H9 (cell line): ENCODE results near the gene CERS5. TPM values are rescaled to one million over a fixed set of nuclear protein-coding genes. Genes with fewer than 3 reads are reported as not detected.

ENCODE experiments used
- DNase-seq: peaks from one replicate; pipeline ENCODE4 v3.0.0-alpha.2; 2017
- H2AFZ ChIP-seq: one replicate; pipeline ENCODE4 v1.6.1; 2013; ENCODE audit warnings: mild to moderate bottlenecking, low read length, control low read depth, moderate library complexity
- H2AK5ac ChIP-seq: 2 replicates; pipeline ENCODE4 v1.6.1; 2013; ENCODE audit warnings: low read length, control low read depth, mixed read lengths; ENCODE audit not compliant: insufficient read length
- H2BK120ac ChIP-seq: one replicate; pipeline ENCODE4 v1.6.1; 2013; ENCODE audit warnings: low read depth, mild to moderate bottlenecking, low read length, control low read depth, inconsistent platforms; ENCODE audit not compliant: poor library complexity, severe bottlenecking
- H2BK12ac ChIP-seq: 2 replicates; pipeline ENCODE4 v1.6.1; 2013; ENCODE audit warnings: low read length, control low read depth, mixed read lengths, low read depth; ENCODE audit not compliant: insufficient read length
- H2BK15ac ChIP-seq: 2 replicates; pipeline ENCODE4 v1.6.1; 2013; ENCODE audit warnings: low read depth, low read length, control low read depth
- H2BK20ac ChIP-seq: one replicate; pipeline ENCODE4 v1.6.1; 2013; ENCODE audit warnings: low read depth, mild to moderate bottlenecking, low read length, control low read depth, inconsistent platforms; ENCODE audit not compliant: poor library complexity, severe bottlenecking
- H2BK5ac ChIP-seq: 2 replicates; pipeline ENCODE4 v1.6.1; 2013; ENCODE audit warnings: low read length, control low read depth, mixed read lengths; ENCODE audit not compliant: insufficient read length
- H3K14ac ChIP-seq: 2 replicates; pipeline ENCODE4 v1.6.1; 2013; ENCODE audit warnings: low read length, control low read depth; ENCODE audit not compliant: insufficient read depth
- H3K18ac ChIP-seq: 2 replicates; pipeline ENCODE4 v1.6.1; 2013; ENCODE audit warnings: low read depth, mild to moderate bottlenecking, mixed read lengths, low read length, control low read depth; ENCODE audit not compliant: insufficient read length
- H3K23ac ChIP-seq: 2 replicates; pipeline ENCODE4 v1.6.1; 2013; ENCODE audit warnings: low read length, control low read depth, mixed read lengths, low read depth; ENCODE audit not compliant: insufficient read length
- H3K23me2 ChIP-seq: 2 replicates; pipeline ENCODE4 v1.6.1; 2013; ENCODE audit warnings: low read depth, mild to moderate bottlenecking, mixed read lengths, low read length, control low read depth; ENCODE audit not compliant: insufficient read length, poor library complexity, severe bottlenecking
- H3K27ac ChIP-seq: 2 replicates; pipeline ENCODE4 v1.5.1; 2013; ENCODE audit warnings: low read length, control low read depth, mixed read lengths, low read depth; ENCODE audit not compliant: insufficient read length
- H3K27me3 ChIP-seq: 2 replicates; pipeline ENCODE4 v1.6.1; 2013; ENCODE audit warnings: low read length, control low read depth, inconsistent platforms; ENCODE audit not compliant: insufficient read depth
- H3K4ac ChIP-seq: 2 replicates; pipeline ENCODE4 v1.6.1; 2013; ENCODE audit warnings: low read depth, mild to moderate bottlenecking, control low read depth, inconsistent platforms, low read length, moderate library complexity
- H3K4me1 ChIP-seq: 2 replicates; pipeline ENCODE4 v1.6.1; 2013; ENCODE audit warnings: low read length, control low read depth, inconsistent platforms; ENCODE audit not compliant: insufficient read depth
- H3K4me2 ChIP-seq: 2 replicates; pipeline ENCODE4 v1.6.1; 2013; ENCODE audit warnings: low read length, control low read depth, mixed read lengths; ENCODE audit not compliant: insufficient read length, insufficient read depth
- H3K56ac ChIP-seq: 2 replicates; pipeline ENCODE4 v1.6.1; 2013; ENCODE audit warnings: low read depth, mild to moderate bottlenecking, mixed read lengths, low read length, control low read depth; ENCODE audit not compliant: insufficient read length
- H3K79me1 ChIP-seq: 2 replicates; pipeline ENCODE4 v1.6.1; 2013; ENCODE audit warnings: low read depth, mild to moderate bottlenecking, moderate library complexity, low read length, control low read depth, inconsistent platforms; ENCODE audit not compliant: insufficient read depth, poor library complexity, severe bottlenecking
- H3K79me2 ChIP-seq: 2 replicates; pipeline ENCODE4 v1.6.1; 2013; ENCODE audit warnings: low read length, control low read depth, inconsistent platforms; ENCODE audit not compliant: insufficient read depth
- H3K9ac ChIP-seq: 2 replicates; pipeline ENCODE4 v1.6.1; 2013; ENCODE audit warnings: low read length, control low read depth, mixed read lengths; ENCODE audit not compliant: insufficient read length; ENCODE audit errors: extremely low read depth
- H3K9me3 ChIP-seq: one replicate; pipeline ENCODE4 v1.6.1; 2013; ENCODE audit warnings: low read depth, low read length, inconsistent platforms; ENCODE audit not compliant: control insufficient read depth
- H3T11ph ChIP-seq: one replicate; pipeline ENCODE4 v1.6.1; 2013; ENCODE audit warnings: mild to moderate bottlenecking, low read length, control low read depth, inconsistent platforms
- H4K20me1 ChIP-seq: one replicate; pipeline ENCODE4 v1.6.1; 2013; ENCODE audit not compliant: control insufficient read depth, insufficient read length, insufficient read depth
- H4K5ac ChIP-seq: 2 replicates; pipeline ENCODE4 v1.6.1; 2013; ENCODE audit warnings: low read depth, mild to moderate bottlenecking, mixed read lengths, low read length, control low read depth; ENCODE audit not compliant: insufficient read length
- H4K8ac ChIP-seq: replicated peaks from 2 replicates; pipeline ENCODE4 v1.6.1; 2013; ENCODE audit warnings: low read length, control low read depth, mixed read lengths, low read depth; ENCODE audit not compliant: insufficient read length
- H4K91ac ChIP-seq: 2 replicates; pipeline ENCODE4 v1.6.1; 2013; ENCODE audit warnings: low read depth, mild to moderate bottlenecking, moderate library complexity, mixed read lengths, low read length, control low read depth; ENCODE audit not compliant: insufficient read length
- H3K27ac Mint-ChIP-seq, 3 experiments: 2 replicates in 2 of 3; 3 replicates in 1 of 3; pipeline ENCODE4 v1.8.0; 2020 to 2021; ENCODE audit warnings: mixed read lengths in 3 of 3, mild to moderate bottlenecking in 1 of 3, moderate library complexity in 1 of 3
- H3K27me3 Mint-ChIP-seq: 2 replicates; pipeline ENCODE4 v1.8.0; 2021; ENCODE audit warnings: low read depth, mild to moderate bottlenecking, moderate library complexity, mixed read lengths
- H3K36me3 Mint-ChIP-seq, 3 experiments: 2 replicates in 2 of 3; 3 replicates in 1 of 3; pipeline ENCODE4 v1.8.0; 2020 to 2021; ENCODE audit warnings: low read depth in 3 of 3, mixed read lengths in 3 of 3; ENCODE audit not compliant: insufficient read depth in 1 of 3
- H3K4me1 Mint-ChIP-seq, 2 experiments: 2 replicates each; pipeline ENCODE4 v1.8.0; 2020; ENCODE audit warnings: mixed read lengths in 2 of 2
- H3K4me3 Mint-ChIP-seq, 2 experiments: 2 replicates in 1 of 2; 3 replicates in 1 of 2; pipeline ENCODE4 v1.8.0; 2020 to 2021; ENCODE audit warnings: mild to moderate bottlenecking in 2 of 2, mixed read lengths in 2 of 2, moderate library complexity in 1 of 2
- H3K9me3 Mint-ChIP-seq, 2 experiments: 2 replicates in 1 of 2; 3 replicates in 1 of 2; pipeline ENCODE4 v1.8.0; 2020; ENCODE audit warnings: mild to moderate bottlenecking in 2 of 2, mixed read lengths in 2 of 2, moderate library complexity in 1 of 2
- CTCF ChIP-seq: fragments of 200-600 bp; sonication (generic); conservative IDR thresholded peaks from 3 replicates; pipeline ENCODE4 v1.8.0; 2021; ENCODE audit warnings: antibody characterized with exemption, mild to moderate bottlenecking
- WGBS: extraction: QIAGEN DNeasy Blood & Tissue Kit; methylation state at CpG from one replicate; pipeline ENCODE4 v1.1.7; 2013; ENCODE audit warnings: missing lambda C conversion rate, low lambda C conversion rate, mixed read lengths; ENCODE audit not compliant: insufficient read length; ENCODE audit errors: extremely low coverage; 5-methylcytosine and 5-hydroxymethylcytosine counted together
- total RNA-seq: library from RNA; stranded (reverse); gene quantifications from 2 replicates; pipeline ENCODE4 v1.2.1, GENCODE V29; 2021

The CERS5 gene
- total RNA-seq, 1 experiment from 2014 or later: 68.8 TPM

DNA sequence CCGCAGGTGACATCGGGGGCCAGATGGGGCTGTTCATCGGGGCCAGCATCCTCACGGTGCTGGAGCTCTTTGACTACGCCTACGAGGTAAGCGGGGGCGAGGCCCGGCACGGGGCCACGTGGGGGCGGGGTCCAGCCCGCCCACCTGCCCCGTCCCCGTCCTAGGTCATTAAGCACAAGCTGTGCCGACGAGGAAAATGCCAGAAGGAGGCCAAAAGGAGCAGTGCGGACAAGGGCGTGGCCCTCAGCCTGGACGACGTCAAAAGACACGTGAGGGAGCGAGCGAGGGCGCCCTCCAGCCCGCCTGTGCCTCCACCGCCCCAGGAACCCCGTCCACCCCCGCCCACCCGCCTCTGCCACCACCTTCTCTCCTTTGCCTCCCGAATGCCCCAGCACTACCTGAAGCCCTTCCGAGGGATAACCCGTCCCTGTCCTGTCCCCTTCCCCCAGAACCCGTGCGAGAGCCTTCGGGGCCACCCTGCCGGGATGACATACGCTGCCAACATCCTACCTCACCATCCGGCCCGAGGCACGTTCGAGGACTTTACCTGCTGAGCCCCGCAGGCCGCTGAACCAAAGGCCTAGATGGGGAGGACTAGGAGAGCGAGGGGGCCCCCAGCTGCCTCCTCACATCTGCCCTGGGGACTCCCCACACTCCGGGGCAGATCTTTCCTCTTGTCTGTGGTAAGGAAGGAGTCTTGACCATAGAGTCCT, 85.9 kb downstream of the CERS5 start:
- Mint-ChIP-seq H3K4me1 (peaks cover 11 to 21% of the 10 kb centered on the region in 2 experiments), H3K27me3 (peaks cover 20% of the 10 kb centered on the region), H3K27ac (peak overlapping the region in 1 of 3 experiments; percentile 72; a peak in 1 of 7 replicates), H3K4me3 (no peak overlapping the region; a peak in 1 of 5 replicates), H3K36me3 (peaks cover 2 to 6% (median 2%) of the 10 kb centered on the region in 3 experiments; a peak in 6 of 7 replicates), H3K9me3 (no peaks in the 10 kb centered on the region)
- peak; percentile 72 for DNase-seq
- no peak overlapping the region for H2BK120ac ChIP-seq
- no peaks in the 10 kb centered on the region for H3K79me1 ChIP-seq
- no peak overlapping the region for H3T11ph ChIP-seq
- H2AFZ ChIP-seq: no peak overlapping the region
- H2BK12ac ChIP-seq: no peak overlapping the region
- no peaks in the 10 kb centered on the region for H3K79me2 ChIP-seq
- H3K9ac ChIP-seq: no peak overlapping the region
- no peak overlapping the region for H4K8ac ChIP-seq
- H2AK5ac ChIP-seq: no peak overlapping the region
- H3K9me3 ChIP-seq: no peaks in the 10 kb centered on the region
- no peak overlapping the region for H4K5ac ChIP-seq
- no peak overlapping the region for H3K56ac ChIP-seq
- no peak overlapping the region for H3K4ac ChIP-seq
- H3K4me1 ChIP-seq: no peaks in the 10 kb centered on the region
- no peaks in the 10 kb centered on the region for H4K20me1 ChIP-seq
- H3K27me3 ChIP-seq: no peaks in the 10 kb centered on the region
- H2BK15ac ChIP-seq: no peak overlapping the region
- no peak overlapping the region for H3K18ac ChIP-seq
- H3K4me2 ChIP-seq: no peak overlapping the region
- TF ChIP-seq CTCF: no peak
- H3K27ac ChIP-seq: no peak overlapping the region
- no peak overlapping the region for H3K14ac ChIP-seq
- no peak overlapping the region for H4K91ac ChIP-seq
- no peak overlapping the region for H3K23ac ChIP-seq
- no peak overlapping the region for H2BK20ac ChIP-seq
- H2BK5ac ChIP-seq: no peak overlapping the region
- H3K23me2 ChIP-seq: no peaks in the 10 kb centered on the region
- no CpG with 5 or more reads among the region's 46 CpGs for WGBS
